ENCODE data around the gene ANKRD53. TPM values are rescaled to one million over a fixed set of nuclear protein-coding genes. Genes with fewer than 3 reads are reported as not detected.
A peak's percentile ranks its signal among the peaks of the same experiment; 100 is the strongest.
"Not testable (repeated sequence)": the region's sequence is repeated elsewhere in the genome, so short reads cannot be mapped to it uniquely, and the experiment has no call there.

Gene ANKRD53
- total RNA-seq, 1 donor from 2014 or later = 0.56 TPM

DNA sequence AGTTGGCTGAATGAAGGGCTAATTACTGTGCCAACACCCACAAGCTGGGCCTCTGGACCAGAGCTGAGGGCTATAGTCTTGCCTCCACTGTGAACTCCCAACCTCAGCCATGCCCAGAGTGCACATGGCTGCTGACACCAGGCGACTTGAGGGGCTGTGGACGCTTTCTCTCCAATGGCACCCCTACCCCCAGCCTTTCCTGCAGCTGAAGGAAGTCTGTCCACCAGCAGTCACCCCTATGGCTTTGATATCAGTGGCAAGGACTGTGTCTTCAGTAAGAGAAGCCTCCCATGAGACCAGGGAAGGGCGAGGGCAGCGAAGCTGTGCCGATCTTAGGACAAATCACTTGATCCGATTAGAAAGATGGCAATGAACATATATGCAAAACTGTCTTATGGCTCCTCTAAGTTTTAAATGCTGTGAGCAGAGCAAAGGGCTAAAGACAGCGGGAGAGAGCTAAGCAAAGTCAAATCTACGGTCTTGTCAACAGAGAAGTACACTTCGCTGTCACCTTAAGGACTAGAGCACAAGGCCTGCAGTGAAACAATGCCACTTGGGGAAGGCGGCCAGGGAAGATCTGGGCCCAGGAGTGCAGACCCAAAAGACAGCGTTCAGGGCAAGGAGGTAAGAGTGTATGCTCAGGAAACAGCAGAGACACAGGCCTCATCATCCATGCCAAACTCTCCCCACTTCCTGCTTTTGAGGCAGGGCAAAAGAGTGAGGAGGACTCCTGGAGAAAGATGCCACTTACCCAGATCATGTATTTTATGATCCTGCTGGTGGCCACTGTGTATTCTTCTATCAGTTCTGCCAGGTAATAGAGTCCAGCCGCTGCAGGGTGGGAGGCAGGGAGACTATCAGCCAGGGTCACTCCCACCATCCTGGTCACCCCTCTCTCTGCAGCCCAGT, 14.8 kb downstream of the ANKRD53 start:
- no peaks in the 10 kb centered on the region for H3K9me3 Mint-ChIP-seq (ENCODE audit: unreplicated experiment)
- DNase-seq (ENCODE audit: low spot score) = no peak
- H3K27me3 Mint-ChIP-seq (ENCODE audit: unreplicated experiment) = peaks cover 8% of the 10 kb centered on the region
- H3K4me3 Mint-ChIP-seq (ENCODE audit: unreplicated experiment) = peak overlapping the region; percentile 99
- peaks cover 15% of the 10 kb centered on the region for H3K4me1 Mint-ChIP-seq (ENCODE audit: unreplicated experiment)
- H3K36me3 Mint-ChIP-seq (ENCODE audit: low read depth, unreplicated experiment) = peaks cover 30% of the 10 kb centered on the region
- no peak overlapping the region for H3K27ac Mint-ChIP-seq (ENCODE audit: unreplicated experiment)
- TF ChIP-seq, protein P1, sequence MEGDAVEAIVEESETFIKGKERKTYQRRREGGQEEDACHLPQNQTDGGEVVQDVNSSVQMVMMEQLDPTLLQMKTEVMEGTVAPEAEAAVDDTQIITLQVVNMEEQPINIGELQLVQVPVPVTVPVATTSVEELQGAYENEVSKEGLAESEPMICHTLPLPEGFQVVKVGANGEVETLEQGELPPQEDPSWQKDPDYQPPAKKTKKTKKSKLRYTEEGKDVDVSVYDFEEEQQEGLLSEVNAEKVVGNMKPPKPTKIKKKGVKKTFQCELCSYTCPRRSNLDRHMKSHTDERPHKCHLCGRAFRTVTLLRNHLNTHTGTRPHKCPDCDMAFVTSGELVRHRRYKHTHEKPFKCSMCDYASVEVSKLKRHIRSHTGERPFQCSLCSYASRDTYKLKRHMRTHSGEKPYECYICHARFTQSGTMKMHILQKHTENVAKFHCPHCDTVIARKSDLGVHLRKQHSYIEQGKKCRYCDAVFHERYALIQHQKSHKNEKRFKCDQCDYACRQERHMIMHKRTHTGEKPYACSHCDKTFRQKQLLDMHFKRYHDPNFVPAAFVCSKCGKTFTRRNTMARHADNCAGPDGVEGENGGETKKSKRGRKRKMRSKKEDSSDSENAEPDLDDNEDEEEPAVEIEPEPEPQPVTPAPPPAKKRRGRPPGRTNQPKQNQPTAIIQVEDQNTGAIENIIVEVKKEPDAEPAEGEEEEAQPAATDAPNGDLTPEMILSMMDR (IDR thresholded peaks at IDR 0.05; ENCODE audit: unreplicated experiment) = no peak

DNA sequence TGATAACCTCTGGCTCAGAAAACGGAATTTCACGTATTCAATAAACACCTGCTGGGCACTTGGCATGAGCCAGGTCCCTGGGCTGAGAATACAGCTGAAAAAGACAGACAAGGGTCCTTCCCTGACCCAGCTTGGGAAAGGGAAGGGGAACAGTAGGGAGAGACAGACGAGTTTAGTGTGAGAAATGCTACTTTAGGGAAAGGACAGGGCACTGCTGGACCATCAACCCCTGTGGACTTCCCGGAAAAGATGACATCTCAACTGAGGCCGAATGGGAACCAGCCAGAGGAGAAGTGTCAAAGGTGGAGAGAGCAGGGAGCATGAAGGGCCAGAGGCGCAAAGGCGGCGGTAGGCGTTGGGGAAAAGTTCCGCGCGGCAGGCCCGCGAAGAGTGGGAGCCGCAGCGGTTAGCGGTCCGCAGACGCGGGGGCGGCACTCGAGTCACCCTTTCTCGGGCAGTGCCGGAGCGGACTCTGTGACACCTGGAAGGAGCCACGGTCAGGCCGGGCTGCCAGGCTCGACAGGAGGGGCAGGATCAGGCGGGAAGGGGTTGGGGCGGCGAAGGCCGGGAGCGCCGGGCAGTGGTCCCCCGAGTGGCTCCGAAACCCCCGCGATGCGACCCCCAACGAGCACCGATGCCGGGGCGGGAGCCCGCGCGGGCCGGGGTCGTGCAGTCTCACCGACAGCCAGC, 15.7 kb downstream of the ANKRD53 start:
- peaks cover 21% of the 10 kb centered on the region for H3K4me1 Mint-ChIP-seq (ENCODE audit: unreplicated experiment)
- H3K9me3 Mint-ChIP-seq (ENCODE audit: unreplicated experiment) = no peaks in the 10 kb centered on the region
- DNase-seq (ENCODE audit: low spot score) = no peak
- TF ChIP-seq, protein P1 (IDR thresholded peaks at IDR 0.05; ENCODE audit: unreplicated experiment) = no peak
- H3K36me3 Mint-ChIP-seq (ENCODE audit: low read depth, unreplicated experiment) = peaks cover 22% of the 10 kb centered on the region
- H3K27me3 Mint-ChIP-seq (ENCODE audit: unreplicated experiment) = peaks cover 8% of the 10 kb centered on the region
- peak overlapping the region; percentile 99 for H3K4me3 Mint-ChIP-seq (ENCODE audit: unreplicated experiment)
- peak overlapping the region; percentile 40 for H3K27ac Mint-ChIP-seq (ENCODE audit: unreplicated experiment)

DNA sequence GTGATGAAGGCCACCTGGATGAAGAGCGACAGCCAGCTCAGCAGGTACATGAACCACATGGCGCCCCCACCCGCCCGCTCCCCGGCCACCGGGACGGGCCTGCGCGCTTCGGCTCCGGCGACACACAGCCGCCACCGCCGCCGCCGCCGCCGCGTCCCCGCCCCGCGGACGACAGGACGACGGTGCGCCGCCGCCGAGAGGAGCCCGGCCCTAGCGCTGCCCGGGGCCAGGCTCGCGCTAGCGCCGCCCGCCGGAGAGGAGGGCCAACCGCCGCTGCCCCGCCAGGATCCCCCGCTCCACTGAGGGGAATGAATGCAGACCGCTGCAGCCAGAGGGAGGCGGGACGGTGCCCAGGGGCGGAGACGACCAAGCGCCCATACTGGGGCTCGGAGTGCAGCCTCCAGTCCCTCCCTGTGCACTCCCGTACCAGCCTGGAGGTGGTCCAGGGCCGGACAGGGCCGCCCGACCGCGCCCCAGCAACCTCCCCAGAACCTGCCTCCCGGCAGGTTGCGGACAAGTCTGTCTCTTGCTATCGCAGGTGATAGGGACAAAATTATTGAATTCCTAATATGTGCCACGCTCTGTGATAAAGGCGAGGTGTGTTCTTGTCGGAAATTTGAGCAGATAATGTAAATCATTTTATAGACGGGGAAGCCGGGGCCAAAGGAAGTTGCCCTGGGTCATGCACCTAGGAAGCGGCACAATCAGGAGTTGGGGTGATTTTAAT, 16.4 kb downstream of the ANKRD53 start, which contains the start of gene TEX261:
TSS of gene TEX261 (minus strand) at position 175 of the 727 bp plus-strand sequence. CDS start at position 59, 116 bp downstream.
- TF ChIP-seq, protein P1 (IDR thresholded peaks at IDR 0.05; ENCODE audit: unreplicated experiment) = no peak
- peaks cover 8% of the 10 kb centered on the region for H3K27me3 Mint-ChIP-seq (ENCODE audit: unreplicated experiment)
- H3K36me3 Mint-ChIP-seq (ENCODE audit: low read depth, unreplicated experiment) = peaks cover 18% of the 10 kb centered on the region
- no peaks in the 10 kb centered on the region for H3K9me3 Mint-ChIP-seq (ENCODE audit: unreplicated experiment)
- peaks cover 25% of the 10 kb centered on the region for H3K4me1 Mint-ChIP-seq (ENCODE audit: unreplicated experiment)
- H3K27ac Mint-ChIP-seq (ENCODE audit: unreplicated experiment) = peak within 1 kb of the TSS; percentile 40
- peak; percentile 97 for DNase-seq (ENCODE audit: low spot score)
- H3K4me3 Mint-ChIP-seq (ENCODE audit: unreplicated experiment) = peak within 1 kb of the TSS; percentile 99

DNA sequence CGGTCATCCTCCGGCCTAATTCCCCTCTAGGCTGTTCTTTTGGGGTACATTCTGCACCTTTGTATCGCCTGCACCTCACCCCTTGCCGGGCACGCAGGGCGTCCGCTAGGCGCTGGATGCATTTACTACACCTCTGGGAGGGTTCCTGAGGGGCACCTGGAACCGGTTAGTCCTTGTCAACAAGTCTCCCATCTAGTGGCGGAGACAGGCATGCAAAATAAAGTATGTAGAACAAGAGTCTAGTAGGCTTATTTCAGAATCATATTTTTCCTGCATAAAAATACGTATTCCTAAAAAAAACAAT, 16.9 kb downstream of the ANKRD53 start:
- DNase-seq (ENCODE audit: low spot score) = no peak
- Mint-ChIP-seq H3K4me3 (ENCODE audit: unreplicated experiment) (peak overlapping the region; percentile 86), H3K27ac (ENCODE audit: unreplicated experiment) (no peak overlapping the region), H3K36me3 (ENCODE audit: low read depth, unreplicated experiment) (peaks cover 15% of the 10 kb centered on the region), H3K9me3 (ENCODE audit: unreplicated experiment) (no peaks in the 10 kb centered on the region), H3K27me3 (ENCODE audit: unreplicated experiment) (peaks cover 8% of the 10 kb centered on the region), H3K4me1 (ENCODE audit: unreplicated experiment) (peaks cover 25% of the 10 kb centered on the region)
- TF ChIP-seq, protein P1 (IDR thresholded peaks at IDR 0.05; ENCODE audit: unreplicated experiment) = no peak

DNA sequence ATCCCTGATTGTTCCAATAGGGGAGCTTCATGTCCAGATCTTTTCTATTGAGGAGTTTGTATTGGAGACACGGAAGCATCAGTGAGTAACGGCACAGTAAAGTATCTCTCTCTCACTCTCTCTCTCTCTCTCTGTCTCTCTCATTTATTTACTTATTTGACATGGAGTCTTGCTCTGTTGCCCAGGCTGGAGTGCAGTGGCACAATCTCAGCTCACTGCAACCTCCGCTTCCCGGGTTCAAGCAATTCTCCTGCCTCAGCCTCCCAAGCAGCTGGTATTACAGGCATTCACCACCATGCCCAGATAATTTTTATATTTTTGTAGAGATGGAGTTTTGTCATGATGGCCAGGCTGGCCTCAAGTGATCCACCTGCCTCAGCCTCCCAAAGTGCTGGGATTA, 20.5 kb downstream of the ANKRD53 start:
- peaks cover 14% of the 10 kb centered on the region for H3K4me1 Mint-ChIP-seq (ENCODE audit: unreplicated experiment)
- not testable (repeated sequence) for H3K4me3 Mint-ChIP-seq (ENCODE audit: unreplicated experiment); DNase-seq (ENCODE audit: low spot score); H3K27ac Mint-ChIP-seq (ENCODE audit: unreplicated experiment); H3K9me3 Mint-ChIP-seq (ENCODE audit: unreplicated experiment); H3K27me3 Mint-ChIP-seq (ENCODE audit: unreplicated experiment); H3K36me3 Mint-ChIP-seq (ENCODE audit: low read depth, unreplicated experiment)
